Esophagus squamous epithelium (tissue), 4 donors: ENCODE results near the gene DEGS1.

ENCODE experiments used
- CTCF ChIP-seq, 6 experiments: fragments of 450-650 bp in 4 of 6; fragments of 200-600 bp in 2 of 6; sonication (generic) in 2 of 6; IDR thresholded peaks; one replicate each; pipeline ENCODE4 v1.5.1; 2016 to 2019; ENCODE audit warnings: antibody characterized with exemption in 6 of 6, mild to moderate bottlenecking in 4 of 6, moderate library complexity in 4 of 6
- POLR2A ChIP-seq, 4 donors: fragments of 450-650 bp; IDR thresholded peaks; one replicate each; pipeline ENCODE4 v1.6.1; 2017; ENCODE audit warnings: antibody characterized with exemption in 4 of 4, mild to moderate bottlenecking in 4 of 4, moderate library complexity in 3 of 4

GRCh38 chr1:224238212-224238611 lies 55.2 kb downstream of the DEGS1 start:
- TF ChIP-seq CTCF (IDR thresholded peaks at IDR 0.05) (no peak), POLR2A (IDR thresholded peaks at IDR 0.05) (no peak)
